Duodenal mucosa (tissue), 2 donors: ENCODE measurements around the gene ID4.

ENCODE experiments used
- H3K27ac ChIP-seq: one replicate; pipeline ENCODE4 v1.7.0; 2013; ENCODE audit warnings: low read depth, low read length
- H3K27me3 ChIP-seq, 2 donors: one replicate each; pipeline ENCODE4 v1.7.0; 2013; ENCODE audit warnings: low read length in 2 of 2, control low read depth in 1 of 2; ENCODE audit not compliant: insufficient read depth in 2 of 2, control insufficient read depth in 1 of 2
- H3K36me3 ChIP-seq, 2 donors: one replicate each; pipeline ENCODE4 v1.7.0; 2013; ENCODE audit warnings: low read length in 2 of 2, control low read depth in 1 of 2; ENCODE audit not compliant: insufficient read depth in 2 of 2, control insufficient read depth in 1 of 2
- H3K4me1 ChIP-seq, 2 donors: one replicate each; pipeline ENCODE4 v1.7.0; 2013; ENCODE audit warnings: low read length in 2 of 2, control low read depth in 1 of 2; ENCODE audit not compliant: insufficient read depth in 2 of 2, control insufficient read depth in 1 of 2
- H3K4me3 ChIP-seq, 2 donors: one replicate each; pipeline ENCODE4 v1.7.0; 2013; ENCODE audit warnings: low read length in 2 of 2, low read depth in 1 of 2
- H3K9ac ChIP-seq, 2 donors: one replicate each; pipeline ENCODE4 v1.7.0; 2013; ENCODE audit warnings: low read length in 2 of 2, low read depth in 1 of 2
- H3K9me3 ChIP-seq, 2 donors: one replicate each; pipeline ENCODE4 v1.7.0; 2013; ENCODE audit warnings: low read length in 2 of 2, control low read depth in 1 of 2; ENCODE audit not compliant: control insufficient read depth in 1 of 2

Gene ID4

DNA sequence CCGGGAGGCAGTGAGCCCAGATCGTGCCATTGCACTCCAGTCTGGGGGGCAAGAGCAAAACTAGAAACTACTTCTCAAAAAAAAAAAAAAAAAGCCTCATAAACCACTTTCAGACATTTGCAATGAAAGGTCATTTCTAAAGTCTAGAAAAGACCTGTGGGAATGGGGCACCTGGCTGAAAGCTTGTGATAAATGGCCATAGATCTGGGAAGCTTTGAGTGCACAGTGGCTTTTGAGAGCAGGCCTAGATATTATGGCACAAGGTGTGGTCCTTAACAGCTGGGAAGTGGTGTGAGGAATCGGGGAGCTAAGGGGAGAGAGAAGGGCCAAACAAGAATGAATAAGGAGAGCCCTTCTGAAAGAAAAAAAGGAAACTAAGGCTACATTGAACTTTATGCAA is 33.2 kb downstream of the ID4 start:
- no peak overlapping the region for H3K4me3 ChIP-seq
- no peak overlapping the region for H3K9ac ChIP-seq
- no peaks in the 10 kb centered on the region for H3K9me3 ChIP-seq

DNA sequence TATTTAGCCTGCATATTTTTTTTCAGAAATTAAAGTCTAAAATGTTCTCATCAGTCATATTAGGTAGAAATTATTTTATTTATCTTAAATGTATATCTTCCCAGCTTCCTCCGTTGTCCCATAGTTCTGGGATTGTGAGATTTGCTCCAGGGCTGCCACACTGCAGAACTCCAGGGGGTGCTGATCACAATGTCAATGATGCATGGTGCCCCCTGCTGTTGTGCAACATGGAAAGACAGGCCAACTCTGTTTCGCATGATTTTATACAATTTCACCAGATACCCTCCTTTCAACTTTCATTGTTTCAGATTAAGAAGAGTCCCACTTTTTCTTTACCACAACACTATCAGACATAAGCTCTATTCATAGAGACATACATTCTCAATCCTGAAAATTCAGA is 35.9 kb downstream of the ID4 start:
- H3K36me3 ChIP-seq: no peaks in the 10 kb centered on the region
- H3K9ac ChIP-seq: no peak overlapping the region
- H3K27me3 ChIP-seq: no peaks in the 10 kb centered on the region
- no peaks in the 10 kb centered on the region for H3K4me1 ChIP-seq
- H3K27ac ChIP-seq: no peak overlapping the region
- H3K9me3 ChIP-seq: no peaks in the 10 kb centered on the region
- H3K4me3 ChIP-seq: no peak overlapping the region

More for the DNA sequence above, 33.2 kb downstream of the ID4 start:
- H3K36me3 ChIP-seq: no peaks in the 10 kb centered on the region
- H3K4me1 ChIP-seq: no peaks in the 10 kb centered on the region
- H3K27me3 ChIP-seq: no peaks in the 10 kb centered on the region
- H3K27ac ChIP-seq: no peak overlapping the region

DNA sequence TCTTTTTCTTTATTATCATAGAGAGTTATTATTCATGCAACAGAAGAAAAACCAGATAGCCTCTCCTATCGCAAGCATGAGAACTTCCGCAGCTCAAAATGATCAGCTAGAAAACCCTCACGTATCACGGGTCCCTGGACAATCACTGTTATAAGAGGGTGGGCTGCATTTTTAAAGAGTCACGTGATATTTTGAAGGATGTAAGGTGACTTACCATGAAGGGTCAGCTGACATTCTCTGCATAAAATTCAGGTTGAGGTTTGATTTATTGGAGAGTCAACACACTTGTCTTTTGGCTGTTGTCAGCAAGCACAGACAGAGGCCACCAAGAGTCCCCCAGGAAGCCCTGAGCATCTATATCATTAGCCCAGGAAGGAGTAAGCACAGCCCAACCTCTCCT is 39.5 kb downstream of the ID4 start:
- H3K4me3 ChIP-seq: no peak overlapping the region
- H3K27ac ChIP-seq: no peak overlapping the region
- no peaks in the 10 kb centered on the region for H3K27me3 ChIP-seq
- no peaks in the 10 kb centered on the region for H3K4me1 ChIP-seq
- no peaks in the 10 kb centered on the region for H3K9me3 ChIP-seq
- H3K36me3 ChIP-seq: no peaks in the 10 kb centered on the region
- no peak overlapping the region for H3K9ac ChIP-seq

DNA sequence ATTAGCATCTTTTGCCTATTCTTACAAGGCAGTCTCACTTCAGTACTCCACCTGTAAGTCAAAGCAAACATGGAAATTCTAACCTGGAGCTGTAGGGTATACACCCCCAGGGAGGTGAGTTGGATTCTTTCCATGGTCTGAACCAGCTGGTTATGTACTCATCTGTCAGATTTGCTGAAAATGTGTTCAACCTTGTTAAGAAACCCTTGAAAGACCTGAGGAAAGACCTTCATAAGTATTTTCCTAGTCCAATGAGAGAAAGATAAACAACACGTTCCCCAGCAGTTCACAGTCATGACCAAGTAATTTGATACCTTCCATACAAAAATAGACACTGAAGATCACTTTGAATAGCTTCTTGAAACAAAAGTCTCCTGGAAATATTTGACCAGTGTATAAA is 42.5 kb downstream of the ID4 start:
- no peak overlapping the region for H3K4me3 ChIP-seq
- H3K27me3 ChIP-seq: no peaks in the 10 kb centered on the region
- H3K36me3 ChIP-seq: no peaks in the 10 kb centered on the region
- no peak overlapping the region for H3K27ac ChIP-seq
- no peak overlapping the region for H3K9ac ChIP-seq
- no peaks in the 10 kb centered on the region for H3K9me3 ChIP-seq
- no peaks in the 10 kb centered on the region for H3K4me1 ChIP-seq

DNA sequence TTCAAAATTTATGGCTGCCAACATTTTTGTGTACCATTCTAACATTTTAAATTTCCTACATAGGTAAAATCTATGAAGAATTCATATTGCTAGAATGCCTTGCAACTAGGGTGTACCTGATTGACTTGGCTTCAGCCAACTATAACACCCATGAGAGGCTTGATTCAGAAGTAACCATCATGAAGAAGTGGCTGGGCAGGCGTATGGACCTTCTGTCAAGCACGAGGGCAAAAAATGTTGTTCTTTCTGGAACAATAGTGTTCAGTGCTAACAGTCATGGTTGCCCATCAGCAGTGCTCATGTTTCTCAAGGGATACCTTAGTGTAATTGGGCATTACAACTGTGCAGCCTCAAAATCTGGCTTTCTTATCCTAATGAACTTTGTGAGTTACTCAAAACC is 42.9 kb downstream of the ID4 start:
- Histone ChIP-seq H3K4me3 (no peak overlapping the region), H3K27me3 (no peaks in the 10 kb centered on the region), H3K4me1 (no peaks in the 10 kb centered on the region), H3K27ac (no peak overlapping the region), H3K9me3 (no peaks in the 10 kb centered on the region), H3K36me3 (no peaks in the 10 kb centered on the region), H3K9ac (no peak overlapping the region)

DNA sequence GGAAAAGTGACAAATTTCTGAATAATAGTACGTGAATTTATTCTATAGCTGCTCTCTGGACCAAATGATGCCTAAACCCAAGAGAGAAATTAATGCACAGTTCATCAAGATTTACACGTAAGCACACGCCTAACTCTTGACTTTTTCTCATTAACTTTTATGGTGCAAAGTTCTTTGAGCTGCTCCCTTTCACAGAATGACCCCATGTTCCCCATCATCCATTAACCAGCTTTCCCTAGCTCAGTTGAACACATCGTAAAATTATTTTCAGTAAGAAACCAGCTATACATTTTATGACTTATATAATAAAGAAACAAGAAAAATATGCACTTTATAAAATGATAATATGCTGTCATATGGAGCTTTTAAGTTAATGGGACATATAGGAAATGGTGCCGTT is 54.3 kb downstream of the ID4 start:
- Histone ChIP-seq H3K4me1 (no peaks in the 10 kb centered on the region), H3K27me3 (no peaks in the 10 kb centered on the region), H3K4me3 (no peak overlapping the region), H3K9ac (no peak overlapping the region), H3K36me3 (no peaks in the 10 kb centered on the region), H3K27ac (no peak overlapping the region), H3K9me3 (no peaks in the 10 kb centered on the region)
